HEK293T (cell line): Measurements from ENCODE around the gene CLASP2.

ENCODE experiments used
- ARNT ChIP-seq: fragments of 450-650 bp; IDR thresholded peaks from 2 replicates; pipeline ENCODE4 v1.6.1; 2017; ENCODE audit warnings: mild to moderate bottlenecking
- BHLHE40 ChIP-seq: fragments of 450-650 bp; IDR thresholded peaks from 2 replicates; pipeline ENCODE4 v1.6.1; 2016; ENCODE audit warnings: mild to moderate bottlenecking, moderate library complexity, borderline replicate concordance
- ELF4 ChIP-seq: fragments of 450-650 bp; IDR thresholded peaks from 2 replicates; pipeline ENCODE4 v1.6.1; 2017; ENCODE audit warnings: antibody characterized with exemption
- FOXK2 ChIP-seq: fragments of 450-650 bp; IDR thresholded peaks from 2 replicates; pipeline ENCODE4 v1.6.1; 2016; ENCODE audit warnings: mild to moderate bottlenecking
- FOXM1 ChIP-seq: fragments of 450-650 bp; IDR thresholded peaks from 2 replicates; pipeline ENCODE4 v1.6.1; 2017; ENCODE audit warnings: mild to moderate bottlenecking, borderline replicate concordance
- HDGF ChIP-seq: fragments of 450-650 bp; IDR thresholded peaks from 2 replicates; pipeline ENCODE4 v1.6.1; 2017; ENCODE audit warnings: antibody characterized with exemption, borderline replicate concordance
- L3MBTL2 ChIP-seq: fragments of 450-650 bp; conservative IDR thresholded peaks from 2 replicates; pipeline ENCODE4 v1.6.1; 2016; ENCODE audit warnings: mild to moderate bottlenecking
- NFRKB ChIP-seq: fragments of 450-650 bp; IDR thresholded peaks from 2 replicates; pipeline ENCODE4 v1.6.1; 2016; ENCODE audit warnings: mild to moderate bottlenecking, moderate library complexity
- SP1 ChIP-seq: fragments of 450-650 bp; IDR thresholded peaks from 2 replicates; pipeline ENCODE4 v1.6.1; 2017
- SUZ12 ChIP-seq: fragments of 450-650 bp; IDR thresholded peaks from 2 replicates; pipeline ENCODE4 v1.6.1; 2016; ENCODE audit warnings: mild to moderate bottlenecking
- TARDBP ChIP-seq: fragments of 450-650 bp; IDR thresholded peaks from 2 replicates; pipeline ENCODE4 v1.6.1; 2016
- ZNF384 ChIP-seq: fragments of 450-650 bp; IDR thresholded peaks from 2 replicates; pipeline ENCODE4 v1.6.1; 2016

- TF ChIP-seq FOXM1, result no peak
- no peak for TF ChIP-seq FOXK2
- no peak for TF ChIP-seq ARNT
- TF ChIP-seq SP1, result no peak
- no peak for TF ChIP-seq SUZ12
- TF ChIP-seq BHLHE40, result no peak
- TF ChIP-seq L3MBTL2, result no peak
- no peak for TF ChIP-seq ELF4
- TF ChIP-seq NFRKB, result no peak
- TF ChIP-seq HDGF, result no peak
- TF ChIP-seq ZNF384, result no peak
- TF ChIP-seq TARDBP, result no peak
These were observed 40.0 kb downstream of the CLASP2 start for GRCh38 chr3:33678073-33678472.
